ENCODE results near the gene CENPM. TPM values are rescaled to one million over a fixed set of nuclear protein-coding genes. Genes with fewer than 3 reads are reported as not detected.

The CENPM gene
- total and polyA plus RNA-seq, 2 donors (not counting 3 experiments of a cell fraction or from before 2014, with no cell fraction given) = 34.5 to 37.4 TPM

GRCh38 chr22:41963453-41964111 is 16.6 kb upstream of the CENPM start:
- dilution Hi-C loops (cut with MboI; ENCODE audit: extremely low pct_ligation_motif_present, low sequenced_read_pairs) = no loop called here
- no peak for DNase-seq (ENCODE audit: low read depth, low spot score)
- CTCF ChIA-PET = interaction anchor here (0.6 to 5.7 kb wide), 6 partner anchors 9 to 266 kb away, joined by 3 to 83 read pairs (median 4); partner anchors contain the start of gene CENPM

More at GRCh38 chr22:41963453-41964111, 16.6 kb upstream of the CENPM start:
- Histone ChIP-seq H3K36me3 (ENCODE audit: control insufficient read depth in 2 of 2, extremely low read depth in 1 of 2, insufficient read depth in 2 of 2, low read length in 2 of 2) (no peaks in the 10 kb centered on the region), H3K9ac (replicated peaks; ENCODE audit: extremely low read depth, insufficient read depth, low read length) (no peak overlapping the region), H4K20me1 (replicated peaks; ENCODE audit: control insufficient read depth, extremely low read depth, insufficient read depth, low read length) (no peaks in the 10 kb centered on the region), H3K79me2 (ENCODE audit: control insufficient read depth, insufficient read depth, low read length) (no peaks in the 10 kb centered on the region), H2AFZ (ENCODE audit: low read depth, low read length) (no peak overlapping the region), H3K27ac (ENCODE audit: insufficient read depth, low read depth, low read length) (no peak overlapping the region), H3K4me3 (replicated peaks in 1 of 3; ENCODE audit: insufficient read depth in 1 of 3, low read depth in 1 of 3, low read length in 3 of 3) (no peak overlapping the region), H3K27me3 (ENCODE audit: control insufficient read depth in 2 of 2, insufficient read depth in 2 of 2, low read length in 2 of 2) (no peaks in the 10 kb centered on the region), H3K9me3 (replicated peaks; ENCODE audit: control insufficient read depth, insufficient read depth, low read length) (no peaks in the 10 kb centered on the region), H3K4me1 (ENCODE audit: control insufficient read depth, extremely low read depth, insufficient read depth, low read length) (peaks cover 2% of the 10 kb centered on the region), H3K4me2 (ENCODE audit: insufficient read depth, low read length) (no peak overlapping the region), H3K9me1 (replicated peaks; ENCODE audit: control insufficient read depth, extremely low read depth, insufficient read depth, low read length) (no peaks in the 10 kb centered on the region)
- no peak for FAIRE-seq
- TF ChIP-seq CTCF (IDR thresholded peaks at IDR 0.05; ENCODE audit: extremely low read depth in 1 of 2, insufficient read depth in 1 of 2, low read depth in 1 of 2, low read length in 2 of 2) = no peak
- TF ChIP-seq POLR2AphosphoS5 (IDR thresholded peaks at IDR 0.05; ENCODE audit: insufficient read depth, low read depth, low read length) = no peak
- TF ChIP-seq GATA2 (IDR thresholded peaks at IDR 0.05; ENCODE audit: insufficient read depth, insufficient read length, low read depth, low read length) = no peak
- no peak for TF ChIP-seq MYC (IDR thresholded peaks at IDR 0.05; ENCODE audit: low read depth, low read length)
- no peak for TF ChIP-seq JUN (IDR thresholded peaks at IDR 0.05; ENCODE audit: borderline replicate concordance, insufficient read depth, insufficient read length, low read depth)
- no peak for TF ChIP-seq FOS (IDR thresholded peaks at IDR 0.05; ENCODE audit: borderline replicate concordance, insufficient read depth, low read length)
- no peak for TF ChIP-seq MAX (IDR thresholded peaks at IDR 0.05; ENCODE audit: insufficient read depth, insufficient read length)
- no peak for TF ChIP-seq POLR2A (IDR thresholded peaks at IDR 0.05; ENCODE audit: low read depth, low read length)
- TF ChIP-seq EZH2 (IDR thresholded peaks at IDR 0.05; ENCODE audit: borderline replicate concordance, low read depth, low read length, severe bottlenecking) = no peak
- no TSS peak for BruUV-seq (replicated peaks)
- intact Hi-C loops (cut with micrococcal nuclease) = no loop called here
- POLR2A ChIA-PET = no interaction called here
